Measurements from ENCODE around the gene PWWP2A.

Gene PWWP2A

GRCh38 chr5:160084144-160084543 lies 35.1 kb downstream of the PWWP2A start:
- no peak for DNase-seq (ENCODE audit: low read depth in 1 of 2, low spot score in 1 of 2)

GRCh38 chr5:160083501-160083900 lies 35.7 kb downstream of the PWWP2A start:
- TF ChIP-seq POLR2AphosphoS5 (IDR thresholded peaks at IDR 0.05; ENCODE audit: low read depth) (no peak), CTCF (IDR thresholded peaks at IDR 0.05; ENCODE audit: insufficient read depth, low read length) (no peak), GABPA (IDR thresholded peaks at IDR 0.05; ENCODE audit: low read depth) (no peak), SPI1 (IDR thresholded peaks at IDR 0.05; ENCODE audit: borderline replicate concordance, low read depth) (no peak), REST (IDR thresholded peaks at IDR 0.05; ENCODE audit: insufficient replicate concordance, low read depth) (no peak)
- no peak for DNase-seq (ENCODE audit: low read depth in 1 of 2, low spot score in 1 of 2)
- Histone ChIP-seq H3K27ac (replicated peaks) (no peak overlapping the region), H3K27me3 (ENCODE audit: insufficient read depth, poor library complexity, severe bottlenecking) (no peaks in the 10 kb centered on the region), H3K4me3 (replicated peaks; ENCODE audit: insufficient read depth, low read length) (no peak overlapping the region)

More at GRCh38 chr5:160084144-160084543, 35.1 kb downstream of the PWWP2A start:
- H3K4me3 ChIP-seq (replicated peaks; ENCODE audit: insufficient read depth, low read length), result no peak overlapping the region
- no peaks in the 10 kb centered on the region for H3K27me3 ChIP-seq (ENCODE audit: insufficient read depth, poor library complexity, severe bottlenecking)
- no peak overlapping the region for H3K27ac ChIP-seq (replicated peaks)
- no peak for TF ChIP-seq POLR2AphosphoS5 (IDR thresholded peaks at IDR 0.05; ENCODE audit: low read depth)
- TF ChIP-seq REST (IDR thresholded peaks at IDR 0.05; ENCODE audit: insufficient replicate concordance, low read depth), result no peak
- TF ChIP-seq GABPA (IDR thresholded peaks at IDR 0.05; ENCODE audit: low read depth), result no peak
- no peak for TF ChIP-seq CTCF (IDR thresholded peaks at IDR 0.05; ENCODE audit: insufficient read depth, low read length)
- TF ChIP-seq SPI1 (IDR thresholded peaks at IDR 0.05; ENCODE audit: borderline replicate concordance, low read depth), result no peak

GRCh38 chr5:160082614-160083500 lies 36.4 kb downstream of the PWWP2A start:
- Histone ChIP-seq H3K27me3 (ENCODE audit: insufficient read depth, poor library complexity, severe bottlenecking) (no peaks in the 10 kb centered on the region), H3K27ac (replicated peaks) (no peak overlapping the region), H3K4me3 (replicated peaks; ENCODE audit: insufficient read depth, low read length) (no peak overlapping the region)
- no peak for DNase-seq (ENCODE audit: low read depth in 1 of 2, low spot score in 1 of 2)
- TF ChIP-seq SPI1 (IDR thresholded peaks at IDR 0.05; ENCODE audit: borderline replicate concordance, low read depth) (no peak), POLR2AphosphoS5 (IDR thresholded peaks at IDR 0.05; ENCODE audit: low read depth) (no peak), CTCF (IDR thresholded peaks at IDR 0.05; ENCODE audit: insufficient read depth, low read length) (no peak), GABPA (IDR thresholded peaks at IDR 0.05; ENCODE audit: low read depth) (no peak), REST (IDR thresholded peaks at IDR 0.05; ENCODE audit: insufficient replicate concordance, low read depth) (no peak)
